Natural killer cell (primary cell): ENCODE measurements around the gene FLACC1. TPM values are rescaled to one million over a fixed set of nuclear protein-coding genes. Genes with fewer than 3 reads are reported as not detected.
A peak's percentile ranks its signal among the peaks of the same experiment; 100 is the strongest.

ENCODE experiments used
- ATAC-seq, 3 donors: fragments of 150-1000 bp in 2 of 3; fragments of 200-7000 bp in 1 of 3; cut with Tn5 transposase; 1 replicate in 1 of 3; 2 replicates in 2 of 3; pipeline ENCODE4 v1.10.0; 2021; ENCODE audit warnings: mild to moderate bottlenecking in 2 of 3, moderate library complexity in 2 of 3
- DNase-seq, 2 donors: peaks; one replicate each; pipeline versions ENCODE4 v3.0.0 to v3.0.0-alpha.2; 2013 to 2021; ENCODE audit warnings: mixed read lengths in 1 of 2
- H3K27ac ChIP-seq: one replicate; pipeline ENCODE4 v1.5.1; 2013; ENCODE audit warnings: mild to moderate bottlenecking, low read length
- H3K27me3 ChIP-seq: one replicate; pipeline ENCODE4 v1.6.1; 2013; ENCODE audit warnings: low read length; ENCODE audit not compliant: control insufficient read depth, insufficient read depth
- H3K36me3 ChIP-seq: one replicate; pipeline ENCODE4 v1.6.1; 2013; ENCODE audit warnings: low read length; ENCODE audit not compliant: control insufficient read depth, insufficient read depth
- H3K4me1 ChIP-seq: one replicate; pipeline ENCODE4 v1.6.1; 2013; ENCODE audit warnings: low read length; ENCODE audit not compliant: control insufficient read depth, insufficient read depth
- H3K4me3 ChIP-seq: one replicate; pipeline ENCODE4 v1.5.1; 2013; ENCODE audit warnings: low read length
- H3K9me3 ChIP-seq: one replicate; pipeline ENCODE4 v1.6.1; 2013; ENCODE audit warnings: low read length; ENCODE audit not compliant: control insufficient read depth, insufficient read depth
- H3K27ac Mint-ChIP-seq, 2 donors: one replicate each; pipeline ENCODE4 v1.8.0; 2022; ENCODE audit warnings: mild to moderate bottlenecking in 2 of 2, mixed read lengths in 2 of 2, moderate library complexity in 1 of 2
- H3K27me3 Mint-ChIP-seq, 2 donors: one replicate each; pipeline ENCODE4 v1.8.0; 2022; ENCODE audit warnings: low read depth in 2 of 2, mixed read lengths in 2 of 2
- H3K36me3 Mint-ChIP-seq: one replicate; pipeline ENCODE4 v1.8.0; 2022; ENCODE audit warnings: mixed read lengths
- H3K4me1 Mint-ChIP-seq, 2 donors: one replicate each; pipeline ENCODE4 v1.8.0; 2022; ENCODE audit warnings: mixed read lengths in 2 of 2
- H3K4me3 Mint-ChIP-seq: one replicate; pipeline ENCODE4 v1.8.0; 2022; ENCODE audit warnings: mild to moderate bottlenecking, moderate library complexity, mixed read lengths
- H3K9me3 Mint-ChIP-seq, 2 donors: one replicate each; pipeline ENCODE4 v1.8.0; 2022; ENCODE audit warnings: mixed read lengths in 2 of 2
- CTCF ChIP-seq: fragments of 200-600 bp; IDR thresholded peaks from one replicate; pipeline ENCODE4 v1.8.0; 2022; ENCODE audit warnings: antibody characterized with exemption
- WGBS: methylation state at CpG from one replicate; pipeline ENCODE4 v1.1.7; 2013; ENCODE audit warnings: missing lambda C conversion rate; ENCODE audit not compliant: insufficient coverage; 5-methylcytosine and 5-hydroxymethylcytosine counted together
- intact Hi-C: fragments of 100-400 bp; cut with micrococcal nuclease; formaldehyde crosslinking; loops from one replicate; pipeline ENCODE4 v1.14.2; 2022
- total RNA-seq, 4 donors: library from RNA; stranded (reverse); fragments of 120-200 nt in 1 of 4; gene quantifications; one replicate each; pipeline versions ENCODE4 v1.2.3 to v1.2.4, GENCODE V29; 2013 to 2022

Gene FLACC1
- total RNA-seq, 3 donors from 2014 or later (not counting 1 experiment from before 2014, with no cell fraction given) = 5.2 to 7.0 (median 6.8) TPM

GRCh38 chr2:201273330-201273983 lies 83.7 kb downstream of the FLACC1 start:
- H3K4me1 Mint-ChIP-seq = peaks cover 68 to 73% of the 10 kb centered on the region in 2 donors

GRCh38 chr2:201271917-201272316 lies 85.2 kb downstream of the FLACC1 start:
- H3K27ac ChIP-seq = no peak overlapping the region
- no peak for DNase-seq
- H3K36me3 ChIP-seq = peaks cover 92% of the 10 kb centered on the region
- no peak for TF ChIP-seq CTCF
- H3K4me3 ChIP-seq = no peak overlapping the region
- H3K27me3 ChIP-seq = no peaks in the 10 kb centered on the region
- intact Hi-C loops = no loop called here
- Mint-ChIP-seq H3K4me1 (peaks cover 79 to 83% of the 10 kb centered on the region in 2 donors), H3K27ac (peak overlapping the region; percentile 100), H3K4me3 (peak overlapping the region; percentile 0), H3K27me3 (no peaks in the 10 kb centered on the region), H3K9me3 (no peaks in the 10 kb centered on the region), H3K36me3 (peaks cover 24% of the 10 kb centered on the region)
- no peak for ATAC-seq
- peaks cover 42% of the 10 kb centered on the region for H3K4me1 ChIP-seq
- WGBS = 96% methylated on average over 2 of the region's 2 CpGs
- no peaks in the 10 kb centered on the region for H3K9me3 ChIP-seq

More at GRCh38 chr2:201273330-201273983, 83.7 kb downstream of the FLACC1 start:
- H3K27me3 Mint-ChIP-seq = no peaks in the 10 kb centered on the region
- Histone ChIP-seq H3K36me3 (peaks cover 96% of the 10 kb centered on the region), H3K27ac (peak overlapping the region; percentile 16), H3K4me1 (peaks cover 27% of the 10 kb centered on the region), H3K9me3 (no peaks in the 10 kb centered on the region), H3K4me3 (no peak overlapping the region), H3K27me3 (no peaks in the 10 kb centered on the region)
- ATAC-seq (peak; percentile 39 to 43 (median 39)), DNase-seq (no peak)
- H3K36me3 Mint-ChIP-seq = peaks cover 29% of the 10 kb centered on the region
- H3K9me3 Mint-ChIP-seq = no peaks in the 10 kb centered on the region
- H3K27ac Mint-ChIP-seq = peak overlapping the region; percentile 100
- intact Hi-C loops = no loop called here
- WGBS = 74% methylated on average over 6 of the region's 9 CpGs
- TF ChIP-seq CTCF = no peak
- H3K4me3 Mint-ChIP-seq = peak overlapping the region; percentile 38

- peaks cover 84 to 89% of the 10 kb centered on the region in 2 donors for H3K4me1 Mint-ChIP-seq
- Histone ChIP-seq H3K9me3 (no peaks in the 10 kb centered on the region), H3K4me3 (no peak overlapping the region), H3K27me3 (no peaks in the 10 kb centered on the region), H3K4me1 (peaks cover 57% of the 10 kb centered on the region), H3K27ac (no peak overlapping the region), H3K36me3 (peaks cover 83% of the 10 kb centered on the region)
- H3K27ac Mint-ChIP-seq = peak overlapping the region; percentile 100
- WGBS = 94% methylated on average over 8 of the region's 9 CpGs
- H3K36me3 Mint-ChIP-seq = peaks cover 16% of the 10 kb centered on the region
- intact Hi-C loops = no loop called here
- DNase-seq (no peak), ATAC-seq (no peak)
- H3K9me3 Mint-ChIP-seq = no peaks in the 10 kb centered on the region
- peak overlapping the region; percentile 18 for H3K4me3 Mint-ChIP-seq
- no peaks in the 10 kb centered on the region for H3K27me3 Mint-ChIP-seq
- TF ChIP-seq CTCF = no peak
These were observed 86.7 kb downstream of the FLACC1 start for GRCh38 chr2:201270293-201271001.
